Non-pigmented ciliary epithelial cell (primary cell): Measurements from ENCODE around the gene NUDT14.

Experiments
- DNase-seq: peaks from one replicate; pipeline ENCODE4 v3.0.0-alpha.2; 2010; ENCODE audit warnings: low read depth

Gene NUDT14

GRCh38 chr14:105146181-105146975 is 34.7 kb downstream of the NUDT14 start:
- DNase-seq = no peak

GRCh38 chr14:105145381-105146180 is 35.5 kb downstream of the NUDT14 start:
- no peak for DNase-seq

- DNase-seq = no peak
Observed at GRCh38 chr14:105144666-105145380, 36.3 kb downstream of the NUDT14 start.

GRCh38 chr14:105144026-105144665 is 37.0 kb downstream of the NUDT14 start:
- no peak for DNase-seq

GRCh38 chr14:105143451-105144025 is 37.6 kb downstream of the NUDT14 start:
- DNase-seq = no peak

- no peak for DNase-seq
Observed at GRCh38 chr14:105142651-105143450, 38.3 kb downstream of the NUDT14 start.

GRCh38 chr14:105141486-105142281 is 39.4 kb downstream of the NUDT14 start:
- DNase-seq = no peak

- no peak for DNase-seq
Observed at GRCh38 chr14:105141026-105141425, 40.1 kb downstream of the NUDT14 start.

GRCh38 chr14:105140581-105140980 is 40.5 kb downstream of the NUDT14 start:
- DNase-seq = no peak

GRCh38 chr14:105139831-105140239 is 41.3 kb downstream of the NUDT14 start:
- DNase-seq = no peak

- DNase-seq = no peak
Observed at GRCh38 chr14:105139212-105139825, 41.8 kb downstream of the NUDT14 start.

- DNase-seq = no peak
Observed at GRCh38 chr14:105138551-105139111, 42.5 kb downstream of the NUDT14 start.

- no peak for DNase-seq
Observed at GRCh38 chr14:105138021-105138541, 43.0 kb downstream of the NUDT14 start.

- DNase-seq = no peak
Observed at GRCh38 chr14:105137481-105138020, 43.6 kb downstream of the NUDT14 start.

GRCh38 chr14:105136401-105137322 is 44.5 kb downstream of the NUDT14 start:
- no peak for DNase-seq

GRCh38 chr14:105135700-105136395 is 45.3 kb downstream of the NUDT14 start:
- no peak for DNase-seq
